IMR-90 (cell line): ENCODE measurements around the gene CCDC152. TPM values are rescaled to one million over a fixed set of nuclear protein-coding genes. Genes with fewer than 3 reads are reported as not detected.

Experiments used
- ATAC-seq: fragments of 200-7000 bp; cut with Tn5 transposase; 2 replicates; pipeline ENCODE4 v1.9.1; 2020; ENCODE audit warnings: low read depth, mild to moderate bottlenecking, moderate library complexity
- BruUV-seq: library from RNA; stranded (reverse); fragments of 400-500 nt; replicated peaks from 2 replicates; lab custom pipeline; 2021; lab: Mats Ljungman, UMichigan
- CTCF ChIA-PET: fragments of 300-600 bp; formaldehyde crosslinking; extraction: SDS; loops from one replicate; lab custom pipeline; 2021; ENCODE audit warnings: antibody characterized with exemption; lab: Yijun Ruan, JAX
- POLR2A ChIA-PET: fragments of 300-600 bp; sonication (Branson Sonifier 250); formaldehyde crosslinking; loops from one replicate; lab custom pipeline; 2022; ENCODE audit warnings: antibody characterized with exemption; ENCODE audit not compliant: unreplicated experiment; lab: Charles Lee
- DNase-seq: peaks from one replicate; pipeline ENCODE4 v3.0.0; 2013
- H2AFZ ChIP-seq: replicated peaks from 2 replicates; pipeline ENCODE3; 2013; ENCODE audit warnings: low read length, mild to moderate bottlenecking; ENCODE audit not compliant: poor library complexity
- H2AK5ac ChIP-seq: 2 replicates; pipeline ENCODE4 v1.6.1; 2013; ENCODE audit warnings: low read depth, low read length, inconsistent platforms
- H2AK9ac ChIP-seq: replicated peaks from 2 replicates; pipeline ENCODE3; 2013; ENCODE audit warnings: mild to moderate bottlenecking, low read depth, low read length, moderate library complexity; ENCODE audit not compliant: poor library complexity
- H2BK120ac ChIP-seq: 2 replicates; pipeline ENCODE4 v1.6.1; 2013; ENCODE audit warnings: low read depth, low read length, inconsistent platforms
- H2BK15ac ChIP-seq: 3 replicates; pipeline ENCODE4 v1.6.1; 2013; ENCODE audit warnings: low read depth, low read length, inconsistent platforms
- H2BK20ac ChIP-seq: 2 replicates; pipeline ENCODE4 v1.6.1; 2013; ENCODE audit warnings: low read depth, mild to moderate bottlenecking, inconsistent platforms, low read length, moderate library complexity
- H2BK5ac ChIP-seq: 2 replicates; pipeline ENCODE4 v1.6.1; 2013; ENCODE audit warnings: mild to moderate bottlenecking, low read depth, low read length, inconsistent platforms; ENCODE audit not compliant: poor library complexity, severe bottlenecking
- H3K14ac ChIP-seq: replicated peaks from 2 replicates; pipeline ENCODE4 v1.6.1; 2013; ENCODE audit warnings: low read depth, low read length, inconsistent platforms
- H3K18ac ChIP-seq: 2 replicates; pipeline ENCODE4 v1.6.1; 2013; ENCODE audit warnings: low read depth, low read length, control low read depth
- H3K23ac ChIP-seq: 2 replicates; pipeline ENCODE4 v1.6.1; 2013; ENCODE audit warnings: low read depth, low read length, inconsistent platforms
- H3K27ac ChIP-seq: 2 replicates; pipeline ENCODE4 v1.5.1; 2013; ENCODE audit warnings: mild to moderate bottlenecking, control low read depth, low read length; ENCODE audit not compliant: insufficient read depth
- H3K27me3 ChIP-seq: 2 replicates; pipeline ENCODE4 v1.6.1; 2013; ENCODE audit warnings: low read length; ENCODE audit not compliant: control insufficient read depth, insufficient read depth
- H3K36me3 ChIP-seq: 2 replicates; pipeline ENCODE4 v1.6.1; 2013; ENCODE audit warnings: low read length, mixed read lengths; ENCODE audit not compliant: control insufficient read depth, insufficient read depth
- H3K4ac ChIP-seq: 2 replicates; pipeline ENCODE4 v1.6.1; 2013; ENCODE audit warnings: low read depth, low read length, inconsistent platforms
- H3K4me1 ChIP-seq: 2 replicates; pipeline ENCODE4 v1.6.1; 2013; ENCODE audit warnings: low read length, mixed read lengths; ENCODE audit not compliant: control insufficient read depth, insufficient read depth
- H3K4me2 ChIP-seq: 2 replicates; pipeline ENCODE4 v1.6.1; 2013; ENCODE audit warnings: low read depth, mild to moderate bottlenecking, control low read depth, low read length, moderate library complexity
- H3K4me3 ChIP-seq: 2 replicates; pipeline ENCODE4 v1.5.1; 2013; ENCODE audit warnings: low read depth, mild to moderate bottlenecking, control low read depth, low read length, moderate library complexity; ENCODE audit not compliant: insufficient read depth
- H3K56ac ChIP-seq: 2 replicates; pipeline ENCODE4 v1.6.1; 2013; ENCODE audit warnings: low read length, inconsistent platforms; ENCODE audit not compliant: insufficient read depth; ENCODE audit errors: extremely low read depth
- H3K79me1 ChIP-seq, 2 experiments: 2 replicates each; pipeline ENCODE4 v1.6.1; 2013; ENCODE audit warnings: low read length in 2 of 2, inconsistent platforms in 1 of 2, low read depth in 1 of 2
- H3K9ac ChIP-seq: 2 replicates; pipeline ENCODE4 v1.6.1; 2013; ENCODE audit warnings: low read depth, low read length, control low read depth
- H3K9me1 ChIP-seq: 2 replicates; pipeline ENCODE4 v1.6.1; 2013; ENCODE audit warnings: low read length, inconsistent platforms; ENCODE audit not compliant: insufficient read depth
- H3K9me3 ChIP-seq: 2 replicates; pipeline ENCODE4 v1.6.1; 2013; ENCODE audit warnings: low read length; ENCODE audit not compliant: control insufficient read depth, insufficient read depth
- H4K20me1 ChIP-seq: 2 replicates; pipeline ENCODE4 v1.6.1; 2013; ENCODE audit warnings: low read length, inconsistent platforms; ENCODE audit not compliant: insufficient read depth
- H4K5ac ChIP-seq: 2 replicates; pipeline ENCODE4 v1.6.1; 2013; ENCODE audit warnings: mild to moderate bottlenecking, low read depth, low read length, control low read depth
- H4K8ac ChIP-seq, 2 experiments: 2 replicates each; pipeline ENCODE4 v1.6.1; 2013; ENCODE audit warnings: low read depth in 2 of 2, low read length in 2 of 2, control low read depth in 1 of 2, inconsistent platforms in 1 of 2
- H4K91ac ChIP-seq: 2 replicates; pipeline ENCODE4 v1.6.1; 2013; ENCODE audit warnings: low read depth, low read length, inconsistent platforms; ENCODE audit not compliant: insufficient read depth
- BHLHE40 ChIP-seq: fragments of 150-350 bp; IDR thresholded peaks from 2 replicates; pipeline ENCODE4 v1.6.1; 2016; ENCODE audit warnings: mild to moderate bottlenecking, low read depth, low read length
- CEBPB ChIP-seq: IDR thresholded peaks from 2 replicates; pipeline ENCODE4 v1.6.1; 2012; ENCODE audit warnings: low read depth, low read length, improper control_type of control experiment
- CHD1 ChIP-seq: IDR thresholded peaks from 2 replicates; pipeline ENCODE4 v1.6.1; 2012; ENCODE audit warnings: low read depth, low read length, improper control_type of control experiment
- FOS ChIP-seq: fragments of 150-350 bp; IDR thresholded peaks from 2 replicates; pipeline ENCODE4 v1.6.1; 2016; ENCODE audit warnings: low read depth, low read length
- MAZ ChIP-seq: IDR thresholded peaks from 2 replicates; pipeline ENCODE4 v1.6.1; 2012; ENCODE audit warnings: low read depth, mild to moderate bottlenecking, low read length, improper control_type of control experiment, moderate library complexity, borderline replicate concordance
- MXI1 ChIP-seq: IDR thresholded peaks from 2 replicates; pipeline ENCODE4 v1.6.1; 2012; ENCODE audit warnings: low read depth, mild to moderate bottlenecking, low read length, moderate library complexity, borderline replicate concordance
- NFE2L2 ChIP-seq: fragments of 150-350 bp; IDR thresholded peaks from 2 replicates; pipeline ENCODE4 v1.6.1; 2016; ENCODE audit warnings: low read depth, mild to moderate bottlenecking, low read length
- POLR2A ChIP-seq: IDR thresholded peaks from 2 replicates; pipeline ENCODE4 v1.6.1; 2012; ENCODE audit warnings: mild to moderate bottlenecking, low read depth, low read length
- RAD21 ChIP-seq: IDR thresholded peaks from 2 replicates; pipeline ENCODE4 v1.6.1; 2012; ENCODE audit warnings: low read length, improper control_type of control experiment
- RCOR1 ChIP-seq: IDR thresholded peaks from 2 replicates; pipeline ENCODE4 v1.6.1; 2012; ENCODE audit warnings: mild to moderate bottlenecking, low read length, improper control_type of control experiment; ENCODE audit not compliant: insufficient replicate concordance
- RFX5 ChIP-seq: IDR thresholded peaks from 2 replicates; pipeline ENCODE4 v1.8.0; 2012; ENCODE audit warnings: low read depth, mild to moderate bottlenecking, low read length, moderate library complexity
- SMC3 ChIP-seq: fragments of 150-350 bp; IDR thresholded peaks from 2 replicates; pipeline ENCODE4 v1.6.1; 2016; ENCODE audit warnings: low read depth, mild to moderate bottlenecking, antibody characterized with exemption, low read length, moderate library complexity
- USF2 ChIP-seq: fragments of 150-350 bp; IDR thresholded peaks from 2 replicates; pipeline ENCODE4 v1.6.1; 2017; ENCODE audit warnings: mild to moderate bottlenecking, antibody characterized with exemption, low read length, low read depth
- whole genome bisulfite sequencing, 2 experiments: methylation state at CpG; one replicate each; pipeline versions ENCODE4 v1.1.5 to v1.1.7; 2013; ENCODE audit warnings: missing lambda C conversion rate in 2 of 2; ENCODE audit not compliant: insufficient read length in 1 of 2; ENCODE audit errors: extremely low coverage in 2 of 2; 5-methylcytosine and 5-hydroxymethylcytosine counted together
- dilution Hi-C: fragments of 300-500 bp; cut with HindIII; formaldehyde crosslinking; loops from one replicate; pipeline ENCODE4 v1.14.3; 2018; ENCODE audit warnings: low sequenced_read_pairs; ENCODE audit not compliant: unreplicated experiment
- in situ Hi-C: fragments of 300-500 bp; cut with MboI; formaldehyde crosslinking; loops from 3 replicates; pipeline ENCODE4 v1.14.3; 2019; ENCODE audit warnings: low sequenced_read_pairs, inconsistent platforms, mixed read lengths
- intact Hi-C: fragments of 100-400 bp; cut with micrococcal nuclease; formaldehyde crosslinking; loops from 2 replicates; pipeline ENCODE4 v1.10.0; 2022
- polyA plus RNA-seq, 3 experiments: library from polyadenylated mRNA; depleted of rRNA; stranded (reverse); fragments of >200 nt; gene quantifications; 2 replicates each; pipeline ENCODE4 v1.2.3, GENCODE V29; 2012; ENCODE audit warnings: low replicate concordance in 1 of 3
- total RNA-seq: library from RNA; depleted of rRNA; stranded (reverse); fragments of >200 nt; gene quantifications from 2 replicates; pipeline ENCODE4 v1.2.3, GENCODE V29; 2012
- TF ChIP-seq, protein P1 (sequence below): fragments of 150-350 bp; IDR thresholded peaks from 2 replicates; pipeline ENCODE4 v1.6.1; 2016; ENCODE audit warnings: low read depth, mild to moderate bottlenecking, low read length, moderate library complexity, borderline replicate concordance

CCDC152 gene
- total and polyA plus RNA-seq, 2 of the 4 experiments (the other 2 are of a cell fraction) = 0.87 to 0.90 TPM

DNA sequence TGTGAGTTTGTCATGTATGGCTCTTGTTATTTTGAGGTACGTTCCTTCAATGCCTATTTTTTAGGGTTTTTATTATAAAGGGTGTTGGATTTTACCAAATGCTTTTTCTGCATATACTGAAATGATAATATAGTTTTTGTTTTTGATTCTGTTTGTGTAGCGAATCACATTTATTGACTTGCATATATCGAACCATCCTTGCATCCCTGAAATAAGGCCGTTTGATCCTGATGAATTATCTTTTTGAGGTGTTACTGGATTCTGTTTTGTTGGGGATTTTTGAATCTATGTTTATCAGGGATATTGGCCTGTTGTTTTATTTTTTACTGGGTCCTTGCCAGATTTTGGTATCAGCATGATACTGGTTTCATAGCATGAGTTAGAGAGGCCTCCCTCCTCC is 29.1 kb downstream of the CCDC152 start:
- no peak overlapping the region for H3K14ac ChIP-seq
- no peaks in the 10 kb centered on the region for H4K20me1 ChIP-seq
- DNase-seq = no peak
- H3K56ac ChIP-seq = no peak overlapping the region
- no peaks in the 10 kb centered on the region for H3K4me1 ChIP-seq
- no peak overlapping the region for H2BK120ac ChIP-seq
- no peak overlapping the region for H2BK15ac ChIP-seq
- no peaks in the 10 kb centered on the region for H3K79me1 ChIP-seq
- intact Hi-C loops (no loop called here), dilution Hi-C loops (no loop called here), in situ Hi-C loops (no loop called here)
- no peak overlapping the region for H3K9ac ChIP-seq
- no peaks in the 10 kb centered on the region for H3K36me3 ChIP-seq
- no peak overlapping the region for H2AK9ac ChIP-seq
- no peak overlapping the region for H3K4me2 ChIP-seq
- H4K8ac ChIP-seq = no peak overlapping the region
- H2BK5ac ChIP-seq = no peak overlapping the region
- H3K9me1 ChIP-seq = no peaks in the 10 kb centered on the region
- no peak overlapping the region for H3K18ac ChIP-seq
- H2AK5ac ChIP-seq = no peak overlapping the region
- ChIA-PET POLR2A (no interaction called here), CTCF (no interaction called here)
- no peak overlapping the region for H3K4ac ChIP-seq
- H3K4me3 ChIP-seq = no peak overlapping the region
- no peak overlapping the region for H3K23ac ChIP-seq
- WGBS, 2 experiments = no CpG with 5 or more reads among the region's 4 CpGs
- H2AFZ ChIP-seq = no peak overlapping the region
- no peak overlapping the region for H4K91ac ChIP-seq
- no peak overlapping the region for H4K5ac ChIP-seq
- no peak overlapping the region for H3K27ac ChIP-seq
- no peaks in the 10 kb centered on the region for H3K27me3 ChIP-seq
- no TSS peak for BruUV-seq
- H2BK20ac ChIP-seq = no peak overlapping the region
- TF ChIP-seq MXI1 = no peak
- no peak for TF ChIP-seq NFE2L2
- no peak for TF ChIP-seq USF2
- TF ChIP-seq BHLHE40 = no peak
- TF ChIP-seq POLR2A = no peak
- TF ChIP-seq RAD21 = no peak
- no peak for TF ChIP-seq CHD1
- TF ChIP-seq CEBPB = no peak
- TF ChIP-seq SMC3 = no peak
- TF ChIP-seq RCOR1 = no peak
- TF ChIP-seq, protein P1, sequence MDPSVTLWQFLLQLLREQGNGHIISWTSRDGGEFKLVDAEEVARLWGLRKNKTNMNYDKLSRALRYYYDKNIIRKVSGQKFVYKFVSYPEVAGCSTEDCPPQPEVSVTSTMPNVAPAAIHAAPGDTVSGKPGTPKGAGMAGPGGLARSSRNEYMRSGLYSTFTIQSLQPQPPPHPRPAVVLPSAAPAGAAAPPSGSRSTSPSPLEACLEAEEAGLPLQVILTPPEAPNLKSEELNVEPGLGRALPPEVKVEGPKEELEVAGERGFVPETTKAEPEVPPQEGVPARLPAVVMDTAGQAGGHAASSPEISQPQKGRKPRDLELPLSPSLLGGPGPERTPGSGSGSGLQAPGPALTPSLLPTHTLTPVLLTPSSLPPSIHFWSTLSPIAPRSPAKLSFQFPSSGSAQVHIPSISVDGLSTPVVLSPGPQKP = no peak
- no peak for TF ChIP-seq FOS
- no peak for TF ChIP-seq RFX5
- TF ChIP-seq MAZ = no peak
- H3K9me3 ChIP-seq = no peaks in the 10 kb centered on the region
- no peak for ATAC-seq
